Smooth muscle cell of trachea (primary cell): ENCODE measurements around the gene DNASE1. TPM values are rescaled to one million over a fixed set of nuclear protein-coding genes. Genes with fewer than 3 reads are reported as not detected.

Experiments
- total RNA-seq: library from RNA; depleted of rRNA; stranded (reverse); fragments of >200 nt; gene quantifications from 2 replicates; pipeline ENCODE4 v1.2.1, GENCODE V29; 2014

The DNASE1 gene, protein sequence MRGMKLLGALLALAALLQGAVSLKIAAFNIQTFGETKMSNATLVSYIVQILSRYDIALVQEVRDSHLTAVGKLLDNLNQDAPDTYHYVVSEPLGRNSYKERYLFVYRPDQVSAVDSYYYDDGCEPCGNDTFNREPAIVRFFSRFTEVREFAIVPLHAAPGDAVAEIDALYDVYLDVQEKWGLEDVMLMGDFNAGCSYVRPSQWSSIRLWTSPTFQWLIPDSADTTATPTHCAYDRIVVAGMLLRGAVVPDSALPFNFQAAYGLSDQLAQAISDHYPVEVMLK
- 17.2 and 27.6 TPM in 2 replicates for total RNA-seq

DNA sequence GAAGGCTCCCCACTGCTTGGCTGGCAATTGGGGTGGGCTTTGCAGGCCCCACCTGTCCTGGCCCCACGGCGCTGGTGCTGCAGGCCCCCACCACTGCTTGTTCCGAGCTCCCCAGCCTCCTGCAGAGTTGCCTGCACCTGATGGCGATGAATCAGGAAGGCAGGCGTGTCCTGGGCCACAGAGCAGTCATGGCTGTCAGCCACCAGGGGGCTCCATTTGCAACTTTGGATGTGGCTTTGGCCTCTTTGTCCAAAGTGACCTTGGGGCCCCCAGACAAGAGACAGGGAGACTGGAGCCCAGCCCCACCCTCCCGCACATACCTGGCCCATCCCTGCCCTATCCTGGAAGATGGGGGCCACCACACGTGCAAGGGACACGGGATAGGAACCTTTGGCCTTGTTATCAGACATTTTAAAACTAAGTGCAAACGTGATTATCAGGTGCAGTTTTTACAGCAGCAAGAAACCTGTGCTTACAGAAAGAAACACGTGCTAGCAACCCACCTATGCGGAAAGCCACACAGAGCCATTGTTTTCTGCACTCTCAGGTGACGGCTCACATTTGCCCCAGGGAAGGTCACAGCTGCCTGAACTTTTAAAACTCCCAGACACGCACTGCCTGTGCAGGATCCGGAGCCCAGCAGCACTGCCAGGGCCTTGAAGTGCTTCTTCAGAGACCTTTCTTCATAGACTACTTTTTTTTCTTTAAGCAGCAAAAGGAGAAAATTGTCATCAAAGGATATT is at the start of gene DNASE1:
Gene DNASE1 (plus strand): TSS at position 443 of the 743 bp plus-strand sequence. CDS start 683 bp downstream, outside the sequence.

DNA sequence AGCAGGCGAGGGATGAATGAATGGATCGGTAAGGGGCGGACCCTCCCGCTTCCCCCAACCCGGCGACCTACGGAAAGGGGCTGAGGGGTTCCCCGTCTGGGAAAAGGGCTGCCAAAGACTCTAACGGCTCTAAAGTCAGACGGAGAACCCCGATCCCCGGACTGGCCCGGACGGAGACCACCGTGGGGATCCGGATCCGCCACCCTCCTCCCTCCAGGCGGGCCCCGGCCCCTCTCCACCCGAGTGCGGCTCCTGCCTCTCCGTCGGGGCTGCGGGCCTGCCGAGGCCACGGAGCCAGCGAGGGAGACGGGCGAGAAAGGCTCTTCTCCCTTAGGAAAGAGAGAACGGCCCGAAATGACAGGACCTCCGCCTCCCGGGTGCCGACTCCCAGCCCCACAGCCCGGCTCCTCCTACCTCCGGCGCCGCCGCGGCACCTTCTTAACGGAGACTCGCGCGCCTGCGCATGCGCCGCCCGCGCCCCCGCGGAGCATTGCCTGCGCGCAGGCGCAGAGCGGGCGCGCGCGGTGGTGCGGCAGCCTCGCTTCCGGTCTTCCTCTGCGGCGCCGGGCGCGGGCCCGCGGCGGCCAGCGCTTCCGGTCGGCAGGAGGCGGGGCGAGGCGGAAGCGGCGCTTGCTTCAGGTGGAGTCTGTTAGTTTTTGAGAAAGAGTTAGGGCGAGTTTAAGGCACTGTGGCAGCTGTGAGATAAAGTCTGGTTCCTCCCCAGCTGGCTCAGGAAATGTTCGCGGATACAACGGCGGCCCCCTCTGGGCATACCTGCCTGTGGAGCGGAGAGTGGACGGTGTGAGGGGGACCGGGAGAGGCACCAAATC is 43.1 kb upstream of the DNASE1 start, which contains the start of gene SLX4:
Gene SLX4 (minus strand): TSS at position 461 of the 830 bp plus-strand sequence. CDS start 2,642 bp downstream, outside the sequence.

Other genes starting within 250 kb of the DNASE1 start
- 1.3 and 2.0 TPM in 2 replicates for gene ZNF597, start 211.2 kb upstream of the DNASE1 start, total RNA-seq
- gene NAA60, start 211.0 kb upstream of the DNASE1 start, total RNA-seq, result 15.3 and 23.0 TPM in 2 replicates
- not detected in 2 replicates for gene C16orf90, start 159.2 kb upstream of the DNASE1 start, total RNA-seq
- 22.7 and 24.0 TPM in 2 replicates for gene CLUAP1, start 153.7 kb upstream of the DNASE1 start, total RNA-seq
- gene NLRC3, start 77.3 kb upstream of the DNASE1 start, total RNA-seq, result 0.15 and 0.17 TPM in 2 replicates
- gene SLX4, start 43.1 kb upstream of the DNASE1 start, total RNA-seq, result 5.8 and 6.7 TPM in 2 replicates
- gene TRAP1, start 62.8 kb downstream of the DNASE1 start, total RNA-seq, result 70.3 and 71.0 TPM in 2 replicates
- gene CREBBP, start 226.0 kb downstream of the DNASE1 start, total RNA-seq, result 26.1 and 37.7 TPM in 2 replicates